CD4-positive, alpha-beta T cell treated with Interleukin-4 for 1 hour (primary cell): ENCODE measurements around the gene GPC6.

ENCODE experiments used
- DNase-seq, 2 donors: peaks; one replicate each; pipeline ENCODE4 v3.0.0-alpha.2; 2020 to 2022

The GPC6 gene

GRCh38 chr13:93951108-93951507 is 724.5 kb downstream of the GPC6 start:
- no peak for DNase-seq

DNA sequence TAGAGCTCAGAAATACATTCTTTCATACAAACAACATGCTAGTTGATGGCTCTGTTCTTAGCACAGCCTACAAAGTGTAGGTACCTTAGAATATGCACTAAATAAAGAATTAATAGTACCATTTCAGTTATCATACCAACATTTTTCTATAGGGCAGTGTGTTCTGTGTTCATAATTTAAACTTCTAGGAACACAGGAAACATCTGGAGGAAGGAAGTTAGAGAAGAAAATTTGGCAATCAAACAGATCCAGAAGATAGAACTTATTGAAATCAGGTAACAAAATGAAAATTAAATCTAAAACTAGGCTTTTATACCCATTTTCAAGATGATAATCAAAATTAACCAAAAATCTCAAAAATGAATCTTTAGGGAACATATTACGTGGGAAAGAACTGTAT is 725.3 kb downstream of the GPC6 start:
- DNase-seq, result no peak

GRCh38 chr13:93953841-93954240 is 727.2 kb downstream of the GPC6 start:
- DNase-seq, result no peak

DNA sequence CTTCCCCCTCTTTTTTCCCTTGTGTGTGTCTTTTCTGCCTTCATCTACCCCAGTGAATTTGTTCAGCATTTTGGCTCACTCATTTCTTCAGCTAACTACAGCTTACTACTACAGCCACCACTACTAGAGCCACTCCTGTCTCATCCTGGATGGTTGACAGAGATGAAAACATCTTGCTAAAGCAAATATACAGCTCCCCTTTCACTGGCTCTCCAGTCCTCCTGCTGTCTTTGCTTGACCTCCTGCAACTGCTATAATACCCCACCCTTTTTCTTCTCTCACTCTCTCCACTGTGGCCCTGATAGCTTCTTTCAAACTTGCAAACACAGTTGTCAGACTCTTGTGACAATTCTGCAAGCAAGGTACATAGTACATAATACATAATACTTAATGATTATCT is 729.3 kb downstream of the GPC6 start:
- no peak for DNase-seq

DNA sequence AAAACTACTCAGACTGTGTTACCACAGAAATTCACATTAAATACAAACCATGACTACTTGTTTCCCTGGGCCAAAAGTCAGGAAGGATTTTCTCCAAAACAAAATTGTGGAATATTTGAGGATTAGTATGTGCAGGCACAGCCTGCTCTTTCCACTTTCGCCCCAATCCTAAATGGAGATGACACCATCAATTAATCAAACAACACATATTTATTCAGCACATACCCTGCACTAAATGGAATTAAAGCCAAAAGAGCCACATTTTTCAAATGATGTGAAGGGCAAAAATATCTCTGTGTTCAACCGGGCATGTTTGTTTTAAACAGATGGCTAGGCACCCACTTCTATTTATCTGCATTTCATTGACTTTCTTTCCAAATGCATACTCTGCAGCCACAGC is 729.8 kb downstream of the GPC6 start:
- no peak for DNase-seq

DNA sequence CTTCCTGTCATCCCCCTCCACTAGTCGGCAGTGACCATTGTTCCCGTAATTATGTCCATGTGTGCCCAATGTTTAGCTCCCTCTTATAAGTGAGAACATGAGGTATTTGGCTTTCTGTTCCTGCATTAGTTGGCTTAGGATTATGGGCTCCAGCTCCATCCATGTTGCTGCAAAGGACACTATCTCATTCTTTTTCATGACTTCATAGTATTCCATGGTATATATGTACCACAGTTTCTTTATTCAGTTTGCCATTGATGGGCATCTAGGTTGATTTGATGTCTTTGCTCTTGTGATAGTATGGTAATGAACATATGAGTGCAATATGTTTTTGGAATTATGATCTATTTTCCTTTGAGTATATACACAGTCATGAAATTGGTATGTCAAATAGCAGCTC is 730.8 kb downstream of the GPC6 start:
- DNase-seq, result no peak

DNA sequence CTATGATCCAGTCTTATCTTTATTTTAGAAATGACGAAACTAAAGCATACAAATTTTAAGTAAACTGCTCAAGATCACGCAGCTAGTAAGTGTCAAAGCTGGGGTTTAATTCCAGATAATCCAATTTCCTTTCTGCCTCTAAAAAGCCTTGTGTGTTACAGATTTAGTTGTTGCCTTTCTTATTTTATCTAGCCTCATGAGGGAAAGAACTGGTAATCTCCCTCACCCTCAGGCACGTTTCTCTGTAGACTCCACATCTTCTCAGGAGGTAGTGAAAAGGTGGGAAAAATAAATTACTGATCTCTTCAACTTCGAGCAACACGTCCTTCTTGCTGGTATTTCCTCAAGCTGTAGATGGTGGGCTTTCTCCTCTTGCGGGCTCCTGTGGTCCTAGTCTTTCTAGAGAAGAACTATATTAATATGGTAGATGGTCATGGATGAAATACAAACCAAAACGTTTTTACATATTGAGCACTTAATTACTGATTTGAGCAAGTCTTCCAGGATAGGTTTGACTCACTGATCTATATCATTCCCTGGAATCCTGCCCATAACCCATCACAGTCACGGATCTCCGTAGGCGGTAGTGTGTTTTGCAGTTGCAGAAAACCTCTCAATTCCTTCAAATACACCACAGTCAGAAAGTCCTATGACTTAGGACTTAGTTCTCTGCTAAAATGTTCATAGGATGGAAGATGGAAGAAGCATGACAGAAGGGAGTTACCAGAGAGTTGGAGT is 733.4 kb downstream of the GPC6 start:
- DNase-seq, result no peak

DNA sequence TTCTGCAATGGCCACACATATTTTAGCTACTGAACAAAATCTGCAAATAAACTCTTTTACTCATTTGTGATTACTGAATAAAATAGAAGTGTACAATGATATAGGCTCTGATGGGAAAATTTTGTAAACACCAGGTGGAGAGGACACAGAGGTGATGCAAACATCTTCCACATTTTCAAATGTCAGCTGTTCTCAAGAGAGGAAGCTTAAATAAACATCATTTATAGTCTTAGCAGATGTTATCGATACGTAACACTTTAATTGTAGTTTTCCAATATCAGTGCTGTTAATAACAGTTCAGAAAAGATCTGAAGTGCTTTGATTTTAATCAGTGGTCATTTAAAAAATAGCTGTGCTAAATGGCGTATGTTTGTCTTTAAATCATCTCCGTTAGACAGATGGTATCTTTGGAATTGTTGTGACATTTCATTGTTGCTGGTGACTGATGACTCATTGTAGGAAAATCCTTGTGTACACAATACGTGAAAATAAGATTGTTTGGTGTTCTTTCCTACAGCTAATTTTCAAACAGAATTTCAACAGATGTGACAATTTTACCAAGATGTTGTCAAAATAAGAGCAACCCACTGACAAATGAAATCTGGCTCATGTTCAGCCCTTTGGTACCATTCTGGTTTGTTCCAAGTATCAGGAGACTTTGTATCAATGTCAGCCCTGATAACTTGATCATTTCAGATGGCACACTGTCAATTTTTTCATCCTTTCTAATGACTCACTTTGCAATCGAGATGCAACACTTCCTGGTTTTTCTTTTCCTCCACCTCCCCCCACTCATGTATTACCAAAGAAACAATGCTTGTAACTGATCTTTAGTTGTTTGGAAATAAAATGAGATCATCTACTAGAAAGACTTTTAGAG is 736.9 kb downstream of the GPC6 start:
- DNase-seq, result no peak

- no peak for DNase-seq
Measured at GRCh38 chr13:93964146-93964512, 737.5 kb downstream of the GPC6 start.

- DNase-seq, result no peak
Measured at GRCh38 chr13:93965587-93965986, 739.0 kb downstream of the GPC6 start.

DNA sequence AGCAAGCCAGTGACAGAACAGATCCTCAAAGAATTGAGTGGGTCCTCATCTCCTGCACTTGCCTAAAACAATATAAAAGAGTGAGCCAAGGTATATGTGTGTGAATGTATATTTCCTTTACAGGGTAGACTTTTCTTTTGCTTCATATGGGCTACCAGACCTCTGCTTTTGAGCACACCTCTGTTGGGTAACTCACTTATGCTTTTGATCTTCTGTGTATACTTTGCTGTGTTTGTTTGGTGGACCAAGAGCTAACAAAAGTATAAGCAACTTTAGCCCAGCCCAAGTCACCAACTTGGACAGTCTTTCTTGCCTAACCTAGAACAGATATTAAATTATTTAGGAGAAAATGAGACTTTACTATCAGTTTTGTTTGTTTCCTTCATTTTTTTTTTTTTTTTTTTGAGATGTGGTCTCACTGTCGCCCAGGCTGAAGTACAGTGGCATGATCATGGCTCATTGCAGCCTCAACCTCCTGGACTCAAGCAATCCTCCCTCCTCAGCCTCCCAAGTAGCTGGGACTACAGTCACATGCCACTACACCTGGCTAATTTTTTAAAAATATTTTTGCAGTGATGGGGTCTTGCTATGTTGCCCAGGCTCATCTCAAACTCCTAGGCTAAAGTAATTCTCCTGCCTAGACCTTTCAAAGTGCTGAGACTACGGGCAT is 739.8 kb downstream of the GPC6 start:
- DNase-seq, result no peak

DNA sequence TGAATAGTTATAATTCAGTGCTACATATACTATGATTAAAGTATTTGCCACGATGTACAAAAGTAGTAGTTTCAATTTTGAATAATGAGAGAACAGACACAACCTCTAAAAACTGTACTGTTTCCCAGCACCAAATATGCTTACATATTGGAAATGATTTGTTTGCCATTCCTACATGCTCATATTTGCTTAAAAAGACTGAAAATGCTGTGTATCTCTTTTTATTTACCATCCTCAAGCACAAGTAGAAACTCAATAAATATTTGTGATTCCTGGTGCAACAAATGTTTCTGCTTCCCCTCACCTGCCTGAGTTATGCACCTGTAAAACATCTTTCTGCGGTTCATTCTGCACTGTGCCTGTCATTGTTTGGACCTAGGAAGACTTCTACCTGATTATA is 740.7 kb downstream of the GPC6 start:
- DNase-seq, result no peak

DNA sequence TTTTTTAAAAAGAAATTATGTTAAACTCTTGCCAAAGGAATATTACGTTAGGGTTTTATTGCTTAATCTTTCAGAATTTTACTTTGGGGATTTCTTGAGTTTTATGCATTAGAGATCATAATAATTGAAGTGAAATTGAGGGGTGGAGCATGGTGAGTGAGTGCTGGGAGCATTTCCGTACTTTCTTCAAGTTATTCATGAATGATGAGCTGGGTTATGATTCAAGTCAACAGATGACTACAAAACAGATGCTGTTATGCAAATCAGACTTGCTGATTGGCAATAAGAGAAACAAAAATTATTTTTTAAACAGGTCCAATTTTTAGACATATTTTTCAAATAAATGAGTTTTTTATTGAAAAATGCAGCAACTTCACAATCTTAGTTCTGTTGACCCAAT is 748.6 kb downstream of the GPC6 start:
- no peak for DNase-seq

DNA sequence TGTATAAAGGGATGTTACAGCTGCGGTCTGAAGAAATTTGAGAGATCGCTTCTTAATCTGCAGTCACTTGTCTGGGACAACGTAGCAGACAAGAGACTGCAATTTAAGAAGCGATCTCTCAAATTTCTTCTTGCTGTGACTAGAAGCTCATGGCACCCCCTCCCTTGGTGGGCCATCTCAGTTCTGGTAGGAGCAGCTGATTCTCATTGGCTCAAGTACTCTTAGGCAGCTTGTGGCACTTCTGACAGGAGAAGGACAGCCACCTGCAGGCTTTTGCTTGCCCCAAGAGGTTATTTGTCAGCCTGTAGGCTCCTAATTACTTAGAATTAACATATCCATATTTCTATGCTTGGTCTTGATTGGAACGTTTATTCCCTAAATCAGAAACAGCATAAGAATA is 749.9 kb downstream of the GPC6 start:
- DNase-seq, result no peak

- DNase-seq, result no peak
Measured at GRCh38 chr13:93977986-93978385, 751.4 kb downstream of the GPC6 start.

- no peak for DNase-seq
Measured at GRCh38 chr13:93981426-93981977, 754.9 kb downstream of the GPC6 start.

DNA sequence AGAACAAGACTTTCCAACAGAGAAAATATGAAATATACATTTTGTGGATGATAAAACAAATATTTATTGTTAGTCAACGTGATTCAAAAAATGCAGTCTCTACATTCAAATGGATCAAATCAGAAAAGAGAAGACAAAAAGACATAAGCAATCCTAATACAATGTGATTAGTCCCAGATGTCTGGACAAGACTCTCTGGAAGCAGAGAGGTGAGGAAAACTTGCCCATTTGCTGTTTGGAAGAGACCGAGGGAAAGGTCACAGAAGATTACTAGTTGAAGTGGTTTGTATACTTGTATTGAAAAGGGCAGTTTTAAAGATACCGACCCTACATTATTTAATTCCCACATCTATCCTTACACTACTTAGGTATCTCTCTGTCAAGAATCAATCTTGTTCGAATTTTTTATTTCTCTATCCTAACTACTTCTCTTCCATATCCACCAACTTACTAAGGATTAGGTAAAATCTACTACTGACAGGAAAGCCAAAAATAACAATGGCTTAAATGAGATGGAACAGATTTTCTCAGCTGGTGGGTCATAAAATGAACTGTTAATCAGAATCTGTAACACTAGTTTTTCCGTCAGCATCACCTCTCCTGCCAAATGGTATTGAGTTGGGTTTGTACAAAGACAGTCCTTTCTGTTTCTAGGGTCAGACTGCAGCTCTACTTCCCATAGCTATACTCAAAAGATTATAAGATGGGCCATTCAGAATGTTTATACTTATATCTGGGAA is 755.7 kb downstream of the GPC6 start:
- no peak for DNase-seq

GRCh38 chr13:93984052-93984451 is 757.4 kb downstream of the GPC6 start:
- no peak for DNase-seq

DNA sequence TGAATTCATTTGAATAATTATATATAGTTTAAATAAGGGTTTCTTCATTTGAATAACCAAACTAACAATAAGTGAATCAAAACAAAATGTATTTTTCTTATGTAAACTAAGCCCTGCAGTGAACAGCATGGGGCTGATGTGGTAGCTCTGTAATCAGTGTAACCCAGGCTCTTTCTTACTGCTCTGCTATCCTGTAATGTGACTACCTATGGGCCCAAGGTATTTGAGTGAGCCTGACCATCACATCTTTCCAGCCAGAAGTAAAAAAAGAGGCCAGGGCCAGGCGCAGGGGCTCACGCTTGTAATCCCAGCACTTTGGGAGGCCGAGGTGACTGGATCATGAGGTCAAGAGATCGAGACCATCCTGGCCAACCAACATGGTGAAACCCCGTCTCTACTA is 758.3 kb downstream of the GPC6 start:
- no peak for DNase-seq

GRCh38 chr13:93987458-93987857 is 760.9 kb downstream of the GPC6 start:
- DNase-seq, result no peak

- no peak for DNase-seq
Measured at GRCh38 chr13:93991569-93991968, 765.0 kb downstream of the GPC6 start.

- no peak for DNase-seq
Measured at GRCh38 chr13:93996481-93996880, 769.9 kb downstream of the GPC6 start.

DNA sequence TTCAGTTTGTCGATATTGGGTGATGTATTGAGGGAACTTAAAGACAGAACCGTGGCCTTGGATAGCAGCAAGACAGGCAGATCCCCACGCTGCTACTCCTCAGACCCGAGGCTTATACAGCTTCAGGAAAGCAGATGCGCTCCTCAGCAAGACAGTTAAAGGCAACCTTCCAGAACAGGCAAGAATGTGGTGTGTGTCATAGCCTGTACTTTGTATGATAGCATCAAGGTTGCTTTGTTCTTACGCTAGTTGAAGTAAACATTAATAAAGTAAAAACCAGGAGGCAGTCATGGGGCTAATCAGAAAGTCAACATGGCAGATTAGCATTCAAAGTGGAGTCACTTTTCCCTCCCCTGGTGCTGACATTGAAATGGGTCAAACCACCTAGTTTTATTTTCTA is 779.7 kb downstream of the GPC6 start:
- DNase-seq, result no peak
